Keratinocyte (primary cell): ENCODE measurements around the gene ADAMTS7. TPM values are rescaled to one million over a fixed set of nuclear protein-coding genes. Genes with fewer than 3 reads are reported as not detected.
"Not testable (repeated sequence)": the region's sequence is repeated elsewhere in the genome, so short reads cannot be mapped to it uniquely, and the experiment has no call there.

Experiments used
- DNase-seq: peaks from one replicate; pipeline ENCODE4 v3.0.0-alpha.2; 2011; ENCODE audit warnings: low read depth, missing footprints, low spot score
- FAIRE-seq: peaks from 2 replicates; lab custom pipeline; 2011; peaks lifted over from hg19 to GRCh38; lab: Jason Lieb, UNC
- H2AFZ ChIP-seq: 2 replicates; pipeline ENCODE4 v1.6.0; 2012; ENCODE audit warnings: low read length, control low read depth, inconsistent platforms; ENCODE audit not compliant: control insufficient read depth
- H3K27ac ChIP-seq: 2 replicates; pipeline ENCODE4 v1.5.1; 2011; ENCODE audit warnings: low read length; ENCODE audit not compliant: control insufficient read depth, insufficient read depth
- H3K27me3 ChIP-seq: 3 replicates; pipeline ENCODE4 v1.6.0; 2011; ENCODE audit warnings: low read length; ENCODE audit not compliant: control insufficient read depth, insufficient read depth; ENCODE audit errors: extremely low read depth
- H3K36me3 ChIP-seq, 2 experiments: 2 replicates in 1 of 2; 3 replicates in 1 of 2; pipeline ENCODE4 v1.5.1; 2011; ENCODE audit warnings: low read length in 2 of 2, mild to moderate bottlenecking in 1 of 2; ENCODE audit not compliant: control insufficient read depth in 2 of 2, insufficient read depth in 2 of 2; ENCODE audit errors: extremely low read depth in 1 of 2
- H3K4me1 ChIP-seq: 3 replicates; pipeline ENCODE4 v1.5.1; 2011; ENCODE audit warnings: low read length; ENCODE audit not compliant: control insufficient read depth, insufficient read depth; ENCODE audit errors: extremely low read depth
- H3K4me2 ChIP-seq: 3 replicates; pipeline ENCODE4 v1.6.0; 2011; ENCODE audit warnings: low read depth, low read length; ENCODE audit not compliant: control insufficient read depth, insufficient read depth; ENCODE audit errors: extremely low read depth
- H3K4me3 ChIP-seq, 3 experiments: fragments of 200-600 bp in 1 of 3; sonication (generic) in 1 of 3; 2 replicates in 2 of 3; 3 replicates in 1 of 3; pipeline ENCODE4 v1.5.1; 2011 to 2016; ENCODE audit warnings: low read length in 3 of 3, mild to moderate bottlenecking in 3 of 3, control low read depth in 2 of 3, inconsistent platforms in 1 of 3, low read depth in 1 of 3, mixed read lengths in 1 of 3, mixed run types in 1 of 3, moderate library complexity in 1 of 3; ENCODE audit not compliant: control insufficient read depth in 2 of 3, insufficient read depth in 2 of 3; ENCODE audit errors: extremely low read depth in 1 of 3
- H3K79me2 ChIP-seq: 2 replicates; pipeline ENCODE4 v1.6.0; 2012; ENCODE audit warnings: low read length; ENCODE audit not compliant: control insufficient read depth, insufficient read depth
- H3K9ac ChIP-seq: 3 replicates; pipeline ENCODE4 v1.6.0; 2011; ENCODE audit warnings: low read length; ENCODE audit not compliant: control insufficient read depth, insufficient read depth; ENCODE audit errors: extremely low read depth
- H3K9me1 ChIP-seq: 3 replicates; pipeline ENCODE4 v1.6.0; 2011; ENCODE audit warnings: low read length; ENCODE audit not compliant: control insufficient read depth, insufficient read depth; ENCODE audit errors: extremely low read depth
- H3K9me3 ChIP-seq: 2 replicates; pipeline ENCODE4 v1.5.1; 2012; ENCODE audit warnings: low read depth, low read length; ENCODE audit not compliant: control insufficient read depth
- H4K20me1 ChIP-seq: 3 replicates; pipeline ENCODE4 v1.6.0; 2011; ENCODE audit warnings: low read length; ENCODE audit not compliant: control insufficient read depth, insufficient read depth; ENCODE audit errors: extremely low read depth
- CTCF ChIP-seq, 3 experiments: IDR thresholded peaks in 1 of 3; conservative IDR thresholded peaks in 1 of 3; optimal IDR thresholded peaks in 1 of 3; 2 replicates in 2 of 3; 3 replicates in 1 of 3; pipeline versions ENCODE3 to v1.5.1; 2011; ENCODE audit warnings: low read length in 3 of 3, mild to moderate bottlenecking in 3 of 3, moderate library complexity in 2 of 3, control low read depth in 1 of 3, inconsistent platforms in 1 of 3; ENCODE audit not compliant: insufficient read depth in 2 of 3; ENCODE audit errors: extremely low read depth in 1 of 3
- EZH2 ChIP-seq: IDR thresholded peaks from one replicate; pipeline ENCODE4 v1.6.1; 2012; ENCODE audit warnings: inconsistent platforms, mild to moderate bottlenecking, low read length, moderate library complexity
- dilution Hi-C: fragments of 300-500 bp; cut with MboI; formaldehyde crosslinking; loops from one replicate; pipeline ENCODE4 v1.7.0; 2020; ENCODE audit warnings: low sequenced_read_pairs; ENCODE audit not compliant: extremely low pct_ligation_motif_present
- polyA plus RNA-seq, 5 experiments: library from polyadenylated mRNA; depleted of rRNA in 3 of 5; stranded (reverse) in 3 of 5; stranded (forward) in 1 of 5; unstranded in 1 of 5; fragments of >200 nt; gene quantifications; 1 replicate in 1 of 5; 2 replicates in 3 of 5; 3 replicates in 1 of 5; pipeline versions ENCODE4 v1.2.1 to v1.2.3, GENCODE V29; 2011 to 2012; ENCODE audit warnings: missing spikeins in 2 of 5, low read depth in 1 of 5, low replicate concordance in 1 of 5

Gene ADAMTS7
- polyA plus RNA-seq, 1 donor (not counting 4 experiments of a cell fraction or from before 2014, with no cell fraction given), result 0.13 TPM

GRCh38 chr15:78779176-78779785, 32.0 kb downstream of the ADAMTS7 start:
- H3K4me3 ChIP-seq, H2AFZ ChIP-seq, H3K4me2 ChIP-seq, H3K79me2 ChIP-seq, H3K4me1 ChIP-seq, H3K9me3 ChIP-seq, H3K9ac ChIP-seq, H3K27ac ChIP-seq, FAIRE-seq, H3K36me3 ChIP-seq, H3K9me1 ChIP-seq, H3K27me3 ChIP-seq, DNase-seq, H4K20me1 ChIP-seq, dilution Hi-C loops: not testable (repeated sequence)

GRCh38 chr15:78778422-78778821, 32.8 kb downstream of the ADAMTS7 start:
- Histone ChIP-seq H3K36me3 (no peaks in the 10 kb centered on the region), H4K20me1 (no peaks in the 10 kb centered on the region), H3K9me3 (no peaks in the 10 kb centered on the region), H3K9ac (no peak overlapping the region), H3K4me3 (no peak overlapping the region), H3K9me1 (no peaks in the 10 kb centered on the region), H3K79me2 (no peaks in the 10 kb centered on the region), H2AFZ (no peak overlapping the region), H3K4me2 (no peak overlapping the region), H3K27me3 (no peaks in the 10 kb centered on the region), H3K4me1 (no peaks in the 10 kb centered on the region), H3K27ac (no peak overlapping the region)
- DNase-seq (no peak), FAIRE-seq (no peak)
- TF ChIP-seq CTCF (optimal IDR thresholded peaks at IDR 0.05 in 1 of 3, IDR thresholded peaks at IDR 0.05 in 1 of 3, conservative IDR thresholded peaks at IDR 0.05 in 1 of 3; ENCODE audit: extremely low read depth in 1 of 3, insufficient read depth in 2 of 3, low read length in 3 of 3) (no peak), EZH2 (no peak)
- dilution Hi-C loops, result no loop called here

- FAIRE-seq, H2AFZ ChIP-seq, DNase-seq, H3K27ac ChIP-seq, H3K4me1 ChIP-seq, H3K4me2 ChIP-seq, dilution Hi-C loops, H3K9me3 ChIP-seq, H3K27me3 ChIP-seq, H4K20me1 ChIP-seq, H3K4me3 ChIP-seq, H3K9ac ChIP-seq, H3K9me1 ChIP-seq, H3K36me3 ChIP-seq, H3K79me2 ChIP-seq: not testable (repeated sequence)
Measured at GRCh38 chr15:78777953-78778345, 33.3 kb downstream of the ADAMTS7 start.

GRCh38 chr15:78777290-78777952, 33.8 kb downstream of the ADAMTS7 start:
- H4K20me1 ChIP-seq, H3K27me3 ChIP-seq, H3K9me3 ChIP-seq, dilution Hi-C loops, DNase-seq, H3K27ac ChIP-seq, H3K9me1 ChIP-seq, H2AFZ ChIP-seq, H3K9ac ChIP-seq, H3K79me2 ChIP-seq, H3K36me3 ChIP-seq, H3K4me3 ChIP-seq, H3K4me1 ChIP-seq, FAIRE-seq, H3K4me2 ChIP-seq: not testable (repeated sequence)
